ENCODE data around the gene STK26.

Gene STK26

GRCh38 chrX:132118358-132118757, 95.3 kb downstream of the STK26 start:
- Histone ChIP-seq H3K4me1 (ENCODE audit: control insufficient read depth in 2 of 2, insufficient read depth in 2 of 2, low read length in 2 of 2) (no peaks in the 10 kb centered on the region), H3K4me3 (ENCODE audit: low read length in 2 of 2) (no peak overlapping the region), H3K27me3 (ENCODE audit: control insufficient read depth in 2 of 2, insufficient read depth in 2 of 2, low read length in 2 of 2) (peaks cover 0 to 3% of the 10 kb centered on the region in 2 donors), H3K9ac (ENCODE audit: low read depth in 1 of 2, low read length in 2 of 2) (no peak overlapping the region), H3K36me3 (ENCODE audit: control insufficient read depth in 2 of 2, insufficient read depth in 2 of 2, low read length in 2 of 2) (no peaks in the 10 kb centered on the region), H3K27ac (ENCODE audit: low read depth in 2 of 2, low read length in 2 of 2) (no peak overlapping the region), H3K9me3 (ENCODE audit: control insufficient read depth in 2 of 2, low read length in 2 of 2) (no peaks in the 10 kb centered on the region)

DNA sequence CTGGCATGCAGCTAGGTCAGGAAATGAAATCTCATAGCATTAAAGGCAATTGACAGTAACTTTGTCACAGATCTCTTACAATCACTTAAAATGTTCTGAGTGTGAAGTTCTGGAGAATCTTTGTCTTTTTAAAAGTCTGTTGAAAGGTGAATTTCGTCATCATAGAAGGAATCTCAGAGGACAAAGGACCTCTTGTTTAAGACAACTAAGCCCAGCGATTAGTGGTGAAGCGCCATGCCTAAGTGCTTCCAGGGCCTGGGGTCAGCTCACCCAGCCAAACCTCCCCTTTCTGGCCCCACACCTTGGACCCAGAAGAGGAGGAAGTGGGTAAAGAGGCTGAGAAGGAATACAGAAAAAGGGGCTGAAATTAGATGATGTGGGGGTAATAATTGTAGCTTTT, 96.2 kb downstream of the STK26 start:
- Histone ChIP-seq H3K9me3 (ENCODE audit: control insufficient read depth in 2 of 2, low read length in 2 of 2) (no peaks in the 10 kb centered on the region), H3K27me3 (ENCODE audit: control insufficient read depth in 2 of 2, insufficient read depth in 2 of 2, low read length in 2 of 2) (peaks cover 0 to 3% of the 10 kb centered on the region in 2 donors), H3K36me3 (ENCODE audit: control insufficient read depth in 2 of 2, insufficient read depth in 2 of 2, low read length in 2 of 2) (no peaks in the 10 kb centered on the region), H3K4me3 (ENCODE audit: low read length in 2 of 2) (no peak overlapping the region), H3K9ac (ENCODE audit: low read depth in 1 of 2, low read length in 2 of 2) (no peak overlapping the region), H3K27ac (ENCODE audit: low read depth in 2 of 2, low read length in 2 of 2) (no peak overlapping the region), H3K4me1 (ENCODE audit: control insufficient read depth in 2 of 2, insufficient read depth in 2 of 2, low read length in 2 of 2) (no peaks in the 10 kb centered on the region)

DNA sequence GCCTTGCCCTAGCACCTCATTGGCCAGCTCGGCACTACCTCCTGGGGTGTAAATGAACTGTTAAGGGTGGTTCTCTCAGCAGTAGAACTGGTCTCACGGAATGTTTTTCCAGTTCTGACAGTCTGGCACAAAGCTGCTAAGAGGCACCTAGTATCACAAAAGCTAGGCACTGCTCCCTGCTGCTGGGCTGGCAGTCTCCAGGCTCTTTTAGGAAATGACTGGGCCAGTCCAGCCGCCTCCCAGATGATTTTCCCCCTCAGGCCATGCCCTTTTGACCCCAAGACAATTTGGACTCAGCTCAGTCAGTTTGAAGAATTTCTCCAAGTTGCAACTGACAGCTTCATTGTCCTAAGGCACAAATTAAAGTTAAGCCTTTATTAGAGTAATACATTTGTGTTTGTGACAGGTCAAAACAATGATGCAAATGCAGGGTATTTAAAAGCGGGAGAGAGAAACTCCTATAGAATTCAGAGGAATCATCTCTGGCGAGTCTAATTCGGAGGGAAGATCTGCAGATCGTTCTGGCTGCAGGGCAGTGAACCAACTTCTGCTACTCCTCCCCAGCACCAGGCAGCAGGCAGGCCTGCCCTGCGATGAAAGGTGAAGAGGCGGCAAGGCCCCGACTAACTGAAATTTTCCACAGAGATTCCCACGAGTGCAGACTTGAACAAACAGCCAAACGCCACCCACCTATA, 96.9 kb downstream of the STK26 start:
- H3K27me3 ChIP-seq (ENCODE audit: control insufficient read depth in 2 of 2, insufficient read depth in 2 of 2, low read length in 2 of 2): peaks cover 0 to 3% of the 10 kb centered on the region in 2 donors
- no peaks in the 10 kb centered on the region for H3K4me1 ChIP-seq (ENCODE audit: control insufficient read depth in 2 of 2, insufficient read depth in 2 of 2, low read length in 2 of 2)
- H3K9me3 ChIP-seq (ENCODE audit: control insufficient read depth in 2 of 2, low read length in 2 of 2): no peaks in the 10 kb centered on the region
- no peak overlapping the region for H3K9ac ChIP-seq (ENCODE audit: low read depth in 1 of 2, low read length in 2 of 2)
- no peak overlapping the region for H3K27ac ChIP-seq (ENCODE audit: low read depth in 2 of 2, low read length in 2 of 2)
- no peaks in the 10 kb centered on the region for H3K36me3 ChIP-seq (ENCODE audit: control insufficient read depth in 2 of 2, insufficient read depth in 2 of 2, low read length in 2 of 2)
- no peak overlapping the region for H3K4me3 ChIP-seq (ENCODE audit: low read length in 2 of 2)

DNA sequence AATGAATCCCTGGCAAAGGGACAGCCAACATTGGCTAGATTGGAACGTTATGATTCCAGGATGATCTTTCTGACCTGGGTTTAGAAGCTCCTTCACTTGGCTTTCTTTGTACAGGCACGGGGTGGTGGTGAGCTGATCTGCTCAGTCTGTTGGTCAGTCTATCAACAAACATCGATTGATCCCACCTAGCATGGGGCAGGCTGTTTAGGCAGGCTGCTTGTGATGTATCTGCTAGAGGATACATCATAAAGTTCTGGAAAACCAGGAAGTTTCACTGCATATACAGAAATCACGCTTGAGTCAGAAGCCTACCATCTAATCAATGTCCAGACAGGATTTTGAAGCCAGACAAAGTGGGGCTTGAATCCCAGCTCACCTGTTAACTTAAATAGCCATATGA, 97.8 kb downstream of the STK26 start:
- peaks cover 0 to 3% of the 10 kb centered on the region in 2 donors for H3K27me3 ChIP-seq (ENCODE audit: control insufficient read depth in 2 of 2, insufficient read depth in 2 of 2, low read length in 2 of 2)
- no peak overlapping the region for H3K27ac ChIP-seq (ENCODE audit: low read depth in 2 of 2, low read length in 2 of 2)
- H3K4me1 ChIP-seq (ENCODE audit: control insufficient read depth in 2 of 2, insufficient read depth in 2 of 2, low read length in 2 of 2): no peaks in the 10 kb centered on the region
- H3K36me3 ChIP-seq (ENCODE audit: control insufficient read depth in 2 of 2, insufficient read depth in 2 of 2, low read length in 2 of 2): no peaks in the 10 kb centered on the region
- H3K9me3 ChIP-seq (ENCODE audit: control insufficient read depth in 2 of 2, low read length in 2 of 2): no peaks in the 10 kb centered on the region
- no peak overlapping the region for H3K9ac ChIP-seq (ENCODE audit: low read depth in 1 of 2, low read length in 2 of 2)
- H3K4me3 ChIP-seq (ENCODE audit: low read length in 2 of 2): no peak overlapping the region

Measured in mucosa of rectum (tissue), 2 donors.